NT2/D1 (cell line): ENCODE results near the gene CCNK.

ENCODE experiments used
- YY1 ChIP-seq: IDR thresholded peaks from 2 replicates; pipeline ENCODE4 v1.6.1; 2011; ENCODE audit not compliant: insufficient read length, insufficient read depth
- ZNF274 ChIP-seq: IDR thresholded peaks from 2 replicates; pipeline ENCODE4 v1.6.1; 2011; ENCODE audit warnings: mild to moderate bottlenecking, low read depth, low read length

- TF ChIP-seq ZNF274 (no peak), YY1 (no peak)
These were observed 57.5 kb downstream of the CCNK start for GRCh38 chr14:99538733-99539132.
